H9 (cell line): ENCODE data around the gene ARFGAP2. TPM values are rescaled to one million over a fixed set of nuclear protein-coding genes. Genes with fewer than 3 reads are reported as not detected.

Experiments
- DNase-seq: peaks from one replicate; pipeline ENCODE4 v3.0.0-alpha.2; 2017
- H2AFZ ChIP-seq: one replicate; pipeline ENCODE4 v1.6.1; 2013; ENCODE audit warnings: mild to moderate bottlenecking, low read length, control low read depth, moderate library complexity
- H2AK5ac ChIP-seq: 2 replicates; pipeline ENCODE4 v1.6.1; 2013; ENCODE audit warnings: low read length, control low read depth, mixed read lengths; ENCODE audit not compliant: insufficient read length
- H2BK120ac ChIP-seq: one replicate; pipeline ENCODE4 v1.6.1; 2013; ENCODE audit warnings: low read depth, mild to moderate bottlenecking, low read length, control low read depth, inconsistent platforms; ENCODE audit not compliant: poor library complexity, severe bottlenecking
- H2BK12ac ChIP-seq: 2 replicates; pipeline ENCODE4 v1.6.1; 2013; ENCODE audit warnings: low read length, control low read depth, mixed read lengths, low read depth; ENCODE audit not compliant: insufficient read length
- H2BK15ac ChIP-seq: 2 replicates; pipeline ENCODE4 v1.6.1; 2013; ENCODE audit warnings: low read depth, low read length, control low read depth
- H2BK20ac ChIP-seq: one replicate; pipeline ENCODE4 v1.6.1; 2013; ENCODE audit warnings: low read depth, mild to moderate bottlenecking, low read length, control low read depth, inconsistent platforms; ENCODE audit not compliant: poor library complexity, severe bottlenecking
- H2BK5ac ChIP-seq: 2 replicates; pipeline ENCODE4 v1.6.1; 2013; ENCODE audit warnings: low read length, control low read depth, mixed read lengths; ENCODE audit not compliant: insufficient read length
- H3K14ac ChIP-seq: 2 replicates; pipeline ENCODE4 v1.6.1; 2013; ENCODE audit warnings: low read length, control low read depth; ENCODE audit not compliant: insufficient read depth
- H3K18ac ChIP-seq: 2 replicates; pipeline ENCODE4 v1.6.1; 2013; ENCODE audit warnings: low read depth, mild to moderate bottlenecking, mixed read lengths, low read length, control low read depth; ENCODE audit not compliant: insufficient read length
- H3K23ac ChIP-seq: 2 replicates; pipeline ENCODE4 v1.6.1; 2013; ENCODE audit warnings: low read length, control low read depth, mixed read lengths, low read depth; ENCODE audit not compliant: insufficient read length
- H3K23me2 ChIP-seq: 2 replicates; pipeline ENCODE4 v1.6.1; 2013; ENCODE audit warnings: low read depth, mild to moderate bottlenecking, mixed read lengths, low read length, control low read depth; ENCODE audit not compliant: insufficient read length, poor library complexity, severe bottlenecking
- H3K27ac ChIP-seq: 2 replicates; pipeline ENCODE4 v1.5.1; 2013; ENCODE audit warnings: low read length, control low read depth, mixed read lengths, low read depth; ENCODE audit not compliant: insufficient read length
- H3K27me3 ChIP-seq: 2 replicates; pipeline ENCODE4 v1.6.1; 2013; ENCODE audit warnings: low read length, control low read depth, inconsistent platforms; ENCODE audit not compliant: insufficient read depth
- H3K4ac ChIP-seq: 2 replicates; pipeline ENCODE4 v1.6.1; 2013; ENCODE audit warnings: low read depth, mild to moderate bottlenecking, control low read depth, inconsistent platforms, low read length, moderate library complexity
- H3K4me1 ChIP-seq: 2 replicates; pipeline ENCODE4 v1.6.1; 2013; ENCODE audit warnings: low read length, control low read depth, inconsistent platforms; ENCODE audit not compliant: insufficient read depth
- H3K4me2 ChIP-seq: 2 replicates; pipeline ENCODE4 v1.6.1; 2013; ENCODE audit warnings: low read length, control low read depth, mixed read lengths; ENCODE audit not compliant: insufficient read length, insufficient read depth
- H3K56ac ChIP-seq: 2 replicates; pipeline ENCODE4 v1.6.1; 2013; ENCODE audit warnings: low read depth, mild to moderate bottlenecking, mixed read lengths, low read length, control low read depth; ENCODE audit not compliant: insufficient read length
- H3K79me1 ChIP-seq: 2 replicates; pipeline ENCODE4 v1.6.1; 2013; ENCODE audit warnings: low read depth, mild to moderate bottlenecking, moderate library complexity, low read length, control low read depth, inconsistent platforms; ENCODE audit not compliant: insufficient read depth, poor library complexity, severe bottlenecking
- H3K79me2 ChIP-seq: 2 replicates; pipeline ENCODE4 v1.6.1; 2013; ENCODE audit warnings: low read length, control low read depth, inconsistent platforms; ENCODE audit not compliant: insufficient read depth
- H3K9ac ChIP-seq: 2 replicates; pipeline ENCODE4 v1.6.1; 2013; ENCODE audit warnings: low read length, control low read depth, mixed read lengths; ENCODE audit not compliant: insufficient read length; ENCODE audit errors: extremely low read depth
- H3K9me3 ChIP-seq: one replicate; pipeline ENCODE4 v1.6.1; 2013; ENCODE audit warnings: low read depth, low read length, inconsistent platforms; ENCODE audit not compliant: control insufficient read depth
- H3T11ph ChIP-seq: one replicate; pipeline ENCODE4 v1.6.1; 2013; ENCODE audit warnings: mild to moderate bottlenecking, low read length, control low read depth, inconsistent platforms
- H4K20me1 ChIP-seq: one replicate; pipeline ENCODE4 v1.6.1; 2013; ENCODE audit not compliant: control insufficient read depth, insufficient read length, insufficient read depth
- H4K5ac ChIP-seq: 2 replicates; pipeline ENCODE4 v1.6.1; 2013; ENCODE audit warnings: low read depth, mild to moderate bottlenecking, mixed read lengths, low read length, control low read depth; ENCODE audit not compliant: insufficient read length
- H4K8ac ChIP-seq: replicated peaks from 2 replicates; pipeline ENCODE4 v1.6.1; 2013; ENCODE audit warnings: low read length, control low read depth, mixed read lengths, low read depth; ENCODE audit not compliant: insufficient read length
- H4K91ac ChIP-seq: 2 replicates; pipeline ENCODE4 v1.6.1; 2013; ENCODE audit warnings: low read depth, mild to moderate bottlenecking, moderate library complexity, mixed read lengths, low read length, control low read depth; ENCODE audit not compliant: insufficient read length
- H3K27ac Mint-ChIP-seq, 3 experiments: 2 replicates in 2 of 3; 3 replicates in 1 of 3; pipeline ENCODE4 v1.8.0; 2020 to 2021; ENCODE audit warnings: mixed read lengths in 3 of 3, mild to moderate bottlenecking in 1 of 3, moderate library complexity in 1 of 3
- H3K27me3 Mint-ChIP-seq: 2 replicates; pipeline ENCODE4 v1.8.0; 2021; ENCODE audit warnings: low read depth, mild to moderate bottlenecking, moderate library complexity, mixed read lengths
- H3K36me3 Mint-ChIP-seq, 3 experiments: 2 replicates in 2 of 3; 3 replicates in 1 of 3; pipeline ENCODE4 v1.8.0; 2020 to 2021; ENCODE audit warnings: low read depth in 3 of 3, mixed read lengths in 3 of 3; ENCODE audit not compliant: insufficient read depth in 1 of 3
- H3K4me1 Mint-ChIP-seq, 2 experiments: 2 replicates each; pipeline ENCODE4 v1.8.0; 2020; ENCODE audit warnings: mixed read lengths in 2 of 2
- H3K4me3 Mint-ChIP-seq, 2 experiments: 2 replicates in 1 of 2; 3 replicates in 1 of 2; pipeline ENCODE4 v1.8.0; 2020 to 2021; ENCODE audit warnings: mild to moderate bottlenecking in 2 of 2, mixed read lengths in 2 of 2, moderate library complexity in 1 of 2
- H3K9me3 Mint-ChIP-seq, 2 experiments: 2 replicates in 1 of 2; 3 replicates in 1 of 2; pipeline ENCODE4 v1.8.0; 2020; ENCODE audit warnings: mild to moderate bottlenecking in 2 of 2, mixed read lengths in 2 of 2, moderate library complexity in 1 of 2
- WGBS: extraction: QIAGEN DNeasy Blood & Tissue Kit; methylation state at CpG from one replicate; pipeline ENCODE4 v1.1.7; 2013; ENCODE audit warnings: missing lambda C conversion rate, low lambda C conversion rate, mixed read lengths; ENCODE audit not compliant: insufficient read length; ENCODE audit errors: extremely low coverage; 5-methylcytosine and 5-hydroxymethylcytosine counted together
- total RNA-seq: library from RNA; stranded (reverse); gene quantifications from 2 replicates; pipeline ENCODE4 v1.2.1, GENCODE V29; 2021
- TF ChIP-seq, protein P1 (sequence below): fragments of 200-600 bp; sonication (generic); conservative IDR thresholded peaks from 3 replicates; pipeline ENCODE4 v1.8.0; 2021; ENCODE audit warnings: antibody characterized with exemption, mild to moderate bottlenecking

Gene ARFGAP2
- total RNA-seq, 1 experiment from 2014 or later = 72.3 TPM

DNA sequence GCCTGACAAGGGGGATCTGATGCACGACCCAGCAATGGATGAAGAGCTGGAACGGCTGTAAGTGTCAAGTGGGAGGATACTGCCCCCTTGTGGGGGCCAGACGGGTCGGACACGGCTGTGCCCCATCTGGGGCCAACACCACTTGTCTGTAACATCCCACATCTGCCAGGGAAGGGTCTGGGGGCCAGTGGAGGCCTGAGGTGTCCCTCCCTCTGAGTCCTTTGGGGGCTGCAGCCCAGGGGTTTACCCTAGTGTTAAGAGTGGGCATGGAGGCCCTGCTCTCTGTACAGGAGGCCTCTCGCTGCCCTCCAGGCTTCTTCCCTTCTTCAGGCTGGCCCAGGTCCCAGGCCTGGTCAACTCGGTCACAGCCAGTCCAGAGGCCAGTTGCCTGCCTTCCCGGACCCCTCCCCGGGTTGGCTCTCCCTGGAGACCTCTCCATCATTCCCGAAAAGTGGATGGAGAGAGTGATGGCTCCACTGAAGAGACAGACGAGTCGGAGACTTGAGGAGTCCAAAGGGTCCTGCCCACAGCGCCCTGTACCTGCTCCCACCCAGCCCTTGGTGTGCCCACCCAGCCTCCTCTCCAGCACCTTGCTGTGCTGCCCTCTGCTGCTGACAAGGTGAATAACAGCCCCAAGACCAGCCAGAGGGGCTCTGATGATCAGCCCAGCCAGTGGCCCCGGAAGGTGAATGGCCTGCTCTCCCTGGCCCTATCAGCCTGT is 15.4 kb downstream of the ARFGAP2 start:
- no CpG with 5 or more reads among the region's 14 CpGs for WGBS
- Histone ChIP-seq H3K4me1 (no peaks in the 10 kb centered on the region), H3K56ac (no peak overlapping the region), H3K9ac (no peak overlapping the region), H3K23me2 (no peaks in the 10 kb centered on the region), H2BK120ac (no peak overlapping the region), H2BK5ac (no peak overlapping the region), H3K4ac (no peak overlapping the region), H3K27ac (no peak overlapping the region), H3K18ac (no peak overlapping the region), H3K79me2 (no peaks in the 10 kb centered on the region), H3K9me3 (no peaks in the 10 kb centered on the region), H2BK20ac (no peak overlapping the region), H2AK5ac (no peak overlapping the region), H4K20me1 (no peaks in the 10 kb centered on the region), H2BK12ac (no peak overlapping the region), H3K23ac (no peak overlapping the region), H2AFZ (no peak overlapping the region), H2BK15ac (no peak overlapping the region), H3K79me1 (no peaks in the 10 kb centered on the region), H4K5ac (no peak overlapping the region), H4K91ac (no peak overlapping the region), H3K4me2 (no peak overlapping the region), H3T11ph (no peak overlapping the region), H3K27me3 (no peaks in the 10 kb centered on the region), H4K8ac (no peak overlapping the region), H3K14ac (no peak overlapping the region)
- Mint-ChIP-seq H3K4me1 (peaks cover 5 to 11% of the 10 kb centered on the region in 2 experiments; a peak in 1 of 4 replicates), H3K4me3 (no peak overlapping the region), H3K27ac (peak overlapping the region in 1 of 3 experiments; percentile 10; a peak in 1 of 7 replicates), H3K27me3 (no peaks in the 10 kb centered on the region; the same call in 1 of the 2 replicates), H3K9me3 (no peaks in the 10 kb centered on the region; a peak in 1 of 5 replicates), H3K36me3 (peaks cover 8 to 27% (median 21%) of the 10 kb centered on the region in 3 experiments)
- DNase-seq = peak; percentile 88
- TF ChIP-seq, protein P1, sequence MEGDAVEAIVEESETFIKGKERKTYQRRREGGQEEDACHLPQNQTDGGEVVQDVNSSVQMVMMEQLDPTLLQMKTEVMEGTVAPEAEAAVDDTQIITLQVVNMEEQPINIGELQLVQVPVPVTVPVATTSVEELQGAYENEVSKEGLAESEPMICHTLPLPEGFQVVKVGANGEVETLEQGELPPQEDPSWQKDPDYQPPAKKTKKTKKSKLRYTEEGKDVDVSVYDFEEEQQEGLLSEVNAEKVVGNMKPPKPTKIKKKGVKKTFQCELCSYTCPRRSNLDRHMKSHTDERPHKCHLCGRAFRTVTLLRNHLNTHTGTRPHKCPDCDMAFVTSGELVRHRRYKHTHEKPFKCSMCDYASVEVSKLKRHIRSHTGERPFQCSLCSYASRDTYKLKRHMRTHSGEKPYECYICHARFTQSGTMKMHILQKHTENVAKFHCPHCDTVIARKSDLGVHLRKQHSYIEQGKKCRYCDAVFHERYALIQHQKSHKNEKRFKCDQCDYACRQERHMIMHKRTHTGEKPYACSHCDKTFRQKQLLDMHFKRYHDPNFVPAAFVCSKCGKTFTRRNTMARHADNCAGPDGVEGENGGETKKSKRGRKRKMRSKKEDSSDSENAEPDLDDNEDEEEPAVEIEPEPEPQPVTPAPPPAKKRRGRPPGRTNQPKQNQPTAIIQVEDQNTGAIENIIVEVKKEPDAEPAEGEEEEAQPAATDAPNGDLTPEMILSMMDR = peak; percentile 76
